HCT116 (cell line): ENCODE results near the gene RTN4RL1. TPM values are rescaled to one million over a fixed set of nuclear protein-coding genes. Genes with fewer than 3 reads are reported as not detected.

Experiments used
- ATAC-seq: fragments of 200-7000 bp; cut with Tn5 transposase; 2 replicates; pipeline ENCODE4 v1.9.1; 2020; ENCODE audit warnings: mild to moderate bottlenecking, moderate library complexity
- BruUV-seq: library from RNA; stranded (reverse); fragments of 400-500 nt; replicated peaks from 2 replicates; lab custom pipeline; 2021; lab: Mats Ljungman, UMichigan
- CTCF ChIA-PET: fragments of 300-600 bp; sonication (Branson Sonifier 250); formaldehyde crosslinking; loops from one replicate; lab custom pipeline; 2021; ENCODE audit warnings: antibody characterized with exemption; lab: Charles Lee
- POLR2A ChIA-PET: fragments of 300-600, 350-600 bp; sonication (Branson Sonifier 250); formaldehyde crosslinking; loops from one replicate; lab custom pipeline; 2021; ENCODE audit warnings: antibody characterized with exemption; lab: Charles Lee
- RAD21 ChIA-PET, 2 experiments: fragments of 300-600 bp; sonication (Branson Sonifier 250); formaldehyde crosslinking; loops; one replicate each; lab custom pipeline; 2023; ENCODE audit warnings: low total read pairs in 2 of 2; ENCODE audit not compliant: uncharacterized antibody in 2 of 2, unreplicated experiment in 2 of 2, low non-redundant PET in 1 of 2; lab: Charles Lee
- DNase-seq: peaks from one replicate; pipeline ENCODE4 v3.0.0-alpha.2; 2010; ENCODE audit warnings: low read depth, low spot score
- H2AFZ ChIP-seq: fragments of 200-600 bp; shearing (Covaris generic), sonication (generic); 2 replicates; pipeline ENCODE4 v1.6.1; 2017; ENCODE audit warnings: low read depth, mixed run types, mixed read lengths, antibody characterized with exemption, low read length; ENCODE audit not compliant: poor library complexity, severe bottlenecking
- H3K27ac ChIP-seq: 2 replicates; pipeline ENCODE4 v1.5.1; 2012; ENCODE audit warnings: low read depth, low read length
- H3K27me3 ChIP-seq: fragments of 200-600 bp; sonication (generic); 2 replicates; pipeline ENCODE4 v1.6.1; 2016; ENCODE audit warnings: mixed run types, low read length, mixed read lengths; ENCODE audit not compliant: insufficient read depth
- H3K36me3 ChIP-seq, 2 experiments: fragments of 200-500 bp in 1 of 2; fragments of 200-600 bp in 1 of 2; sonication (Bioruptor generic) in 1 of 2; sonication (generic) in 1 of 2; 2 replicates each; pipeline versions ENCODE4 v1.5.1 to v1.6.1; 2014 to 2016; ENCODE audit warnings: low read length in 2 of 2, inconsistent platforms in 1 of 2, mixed read lengths in 1 of 2, mixed run types in 1 of 2; ENCODE audit not compliant: insufficient read depth in 2 of 2, control insufficient read depth in 1 of 2
- H3K4me1 ChIP-seq, 2 experiments: fragments of 200-600 bp in 1 of 2; sonication (generic) in 1 of 2; 2 replicates each; pipeline versions ENCODE4 v1.5.1 to v1.6.1; 2012 to 2017; ENCODE audit warnings: low read length in 2 of 2, inconsistent platforms in 1 of 2, mild to moderate bottlenecking in 1 of 2, mixed read lengths in 1 of 2, mixed run types in 1 of 2, moderate library complexity in 1 of 2; ENCODE audit not compliant: insufficient read depth in 2 of 2, control insufficient read depth in 1 of 2
- H3K4me2 ChIP-seq: fragments of 200-600 bp; sonication (generic); 2 replicates; pipeline ENCODE4 v1.6.1; 2017; ENCODE audit warnings: mixed run types, low read length, mixed read lengths
- H3K4me3 ChIP-seq, 2 experiments: fragments of 200-600 bp in 1 of 2; sonication (generic) in 1 of 2; replicated peaks in 1 of 2; 2 replicates each; pipeline ENCODE4 v1.5.1; 2011 to 2016; ENCODE audit warnings: low read length in 2 of 2, control low read depth in 1 of 2, low read depth in 1 of 2, mild to moderate bottlenecking in 1 of 2, mixed read lengths in 1 of 2, mixed run types in 1 of 2
- H3K79me2 ChIP-seq: fragments of 200-600 bp; sonication (generic); 2 replicates; pipeline ENCODE4 v1.6.1; 2017; ENCODE audit warnings: mild to moderate bottlenecking, mixed run types, low read length, moderate library complexity, mixed read lengths; ENCODE audit not compliant: insufficient read depth
- H3K9ac ChIP-seq: fragments of 200-600 bp; sonication (generic); 2 replicates; pipeline ENCODE4 v1.6.1; 2016; ENCODE audit warnings: low read length, mixed read lengths
- H3K9me2 ChIP-seq: fragments of 200-600 bp; sonication (generic), shearing (Covaris generic); 2 replicates; pipeline ENCODE4 v1.6.1; 2017; ENCODE audit warnings: mixed run types, mild to moderate bottlenecking, moderate library complexity; ENCODE audit not compliant: insufficient read depth
- H3K9me3 ChIP-seq, 2 experiments: fragments of 200-500 bp in 1 of 2; fragments of 200-600 bp in 1 of 2; sonication (Bioruptor generic) in 1 of 2; sonication (generic) in 1 of 2; 2 replicates each; pipeline ENCODE4 v1.6.1; 2014 to 2017; ENCODE audit warnings: low read length in 2 of 2, mixed read lengths in 2 of 2, inconsistent platforms in 1 of 2, low read depth in 1 of 2, mild to moderate bottlenecking in 1 of 2, mixed run types in 1 of 2, moderate library complexity in 1 of 2; ENCODE audit not compliant: control insufficient read depth in 1 of 2, insufficient read depth in 1 of 2
- H4K20me1 ChIP-seq: fragments of 200-600 bp; sonication (generic), shearing (Covaris generic); 2 replicates; pipeline ENCODE4 v1.6.1; 2017; ENCODE audit warnings: mixed run types, mild to moderate bottlenecking, moderate library complexity; ENCODE audit not compliant: insufficient read depth
- CBX3 ChIP-seq: IDR thresholded peaks from 2 replicates; pipeline ENCODE4 v1.6.1; 2012; ENCODE audit warnings: low read depth
- EGR1 ChIP-seq: IDR thresholded peaks from 2 replicates; pipeline ENCODE4 v1.6.1; 2012; ENCODE audit warnings: low read depth
- ELF1 ChIP-seq: IDR thresholded peaks from 2 replicates; pipeline ENCODE4 v1.6.1; 2012; ENCODE audit warnings: low read depth, borderline replicate concordance
- EZH2 ChIP-seq: fragments of 200-600 bp; sonication (generic); IDR thresholded peaks from 2 replicates; pipeline ENCODE4 v1.6.1; 2017; ENCODE audit warnings: antibody characterized with exemption, mixed run types
- EZH2phosphoT487 ChIP-seq: fragments of 200-600 bp; IDR thresholded peaks from 2 replicates; pipeline ENCODE4 v1.6.1; 2018; ENCODE audit warnings: antibody characterized with exemption, borderline replicate concordance
- FOSL1 ChIP-seq: IDR thresholded peaks from 2 replicates; pipeline ENCODE4 v1.6.1; 2012; ENCODE audit warnings: low read depth
- JUND ChIP-seq: IDR thresholded peaks from 2 replicates; pipeline ENCODE4 v1.6.1; 2012
- POLR2A ChIP-seq: IDR thresholded peaks from 2 replicates; pipeline ENCODE4 v1.7.0; 2011; ENCODE audit warnings: borderline replicate concordance; ENCODE audit not compliant: insufficient read depth, insufficient read length; ENCODE audit errors: extremely low read depth
- POLR2AphosphoS5 ChIP-seq: IDR thresholded peaks from 2 replicates; pipeline ENCODE4 v1.6.1; 2011; ENCODE audit warnings: mild to moderate bottlenecking, low read depth, low read length, moderate library complexity
- RAD21 ChIP-seq: IDR thresholded peaks from 2 replicates; pipeline ENCODE4 v1.6.1; 2012; ENCODE audit warnings: low read depth, mild to moderate bottlenecking
- SRF ChIP-seq: IDR thresholded peaks from 2 replicates; pipeline ENCODE4 v1.6.1; 2012; ENCODE audit warnings: low read depth
- TCF7L2 ChIP-seq: IDR thresholded peaks from 2 replicates; pipeline ENCODE4 v1.7.0; 2011; ENCODE audit warnings: borderline replicate concordance, inconsistent platforms; ENCODE audit not compliant: insufficient read depth, insufficient read length; ENCODE audit errors: extremely low read depth
- YY1 ChIP-seq: IDR thresholded peaks from 2 replicates; pipeline ENCODE4 v1.6.1; 2011; ENCODE audit warnings: low read length, low read depth, moderate library complexity, mild to moderate bottlenecking; ENCODE audit not compliant: insufficient replicate concordance; ENCODE audit errors: extremely low read depth
- ZFX ChIP-seq: fragments of 450-650 bp; IDR thresholded peaks from 2 replicates; pipeline ENCODE4 v1.6.1; 2017
- intact Hi-C: fragments of 100-400 bp; cut with micrococcal nuclease; formaldehyde crosslinking; loops from 2 replicates; pipeline ENCODE4 v1.10.0; 2022
- total RNA-seq: library from RNA; stranded (reverse); gene quantifications from one replicate; pipeline ENCODE4 v1.2.1, GENCODE V29; 2021; ENCODE audit not compliant: unreplicated experiment
- TF ChIP-seq, protein P1 (sequence below): IDR thresholded peaks from 2 replicates; pipeline ENCODE4 v1.6.1; 2012
- TF ChIP-seq, protein P2 (sequence below): IDR thresholded peaks from 2 replicates; pipeline ENCODE4 v1.6.1; 2011; ENCODE audit warnings: mild to moderate bottlenecking, low read length, moderate library complexity; ENCODE audit not compliant: insufficient replicate concordance; ENCODE audit errors: extremely low read depth
- TF ChIP-seq, protein P3 (sequence below): IDR thresholded peaks from 2 replicates; pipeline ENCODE4 v1.6.1; 2012; ENCODE audit warnings: low read depth
- TF ChIP-seq, protein P4 (sequence below), 3 experiments: fragments of 200-600 bp in 1 of 3; sonication (generic) in 1 of 3; IDR thresholded peaks in 2 of 3; conservative IDR thresholded peaks in 1 of 3; 2 replicates each; pipeline ENCODE4 v1.5.1; 2012 to 2017; ENCODE audit warnings: low read depth in 2 of 3, low read length in 2 of 3, antibody characterized with exemption in 1 of 3, borderline replicate concordance in 1 of 3, control low read depth in 1 of 3, mild to moderate bottlenecking in 1 of 3, mixed read lengths in 1 of 3, mixed run types in 1 of 3, moderate library complexity in 1 of 3; ENCODE audit not compliant: insufficient read depth in 1 of 3
- TF ChIP-seq, protein P5 (sequence below): IDR thresholded peaks from 2 replicates; pipeline ENCODE4 v1.6.1; 2012

Gene RTN4RL1
- total RNA-seq, 1 experiment from 2014 or later = 3.7 TPM

DNA sequence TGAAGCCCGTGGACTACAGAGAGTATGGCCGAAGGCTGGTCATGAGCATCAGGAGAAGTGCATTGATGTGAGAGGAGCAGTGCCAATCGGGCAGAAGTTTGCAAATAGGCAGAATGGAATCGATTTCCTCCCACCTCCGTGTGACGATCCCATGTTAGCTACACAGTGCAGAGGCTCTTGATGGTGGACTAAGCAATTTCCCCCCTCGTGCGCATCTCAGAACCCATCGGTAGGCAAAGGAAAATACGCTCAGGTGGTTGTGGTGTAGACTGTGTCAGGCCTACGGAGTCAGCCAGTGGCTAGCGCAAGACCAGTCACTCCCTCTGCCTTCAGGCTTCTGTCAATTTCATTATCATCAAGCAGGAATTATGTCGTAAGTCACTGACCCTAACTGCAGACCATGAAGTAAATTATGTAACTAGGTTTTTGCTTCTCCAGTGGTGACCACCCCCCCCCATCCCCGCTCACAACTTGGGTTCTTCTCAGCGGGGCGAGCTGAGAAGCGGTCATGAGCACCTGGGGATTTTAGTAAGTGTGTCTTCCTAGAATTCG, 128.0 kb downstream of the RTN4RL1 start:
- CTCF ChIA-PET = no interaction called here
- Histone ChIP-seq H3K27ac (no peak overlapping the region), H3K9me2 (no peaks in the 10 kb centered on the region), H3K4me2 (no peak overlapping the region), H3K9ac (no peak overlapping the region), H3K79me2 (no peaks in the 10 kb centered on the region), H3K9me3 (no peaks in the 10 kb centered on the region), H3K27me3 (no peaks in the 10 kb centered on the region), H3K36me3 (peaks cover 47 to 48% of the 10 kb centered on the region in 2 experiments; a peak in 3 of 4 replicates), H2AFZ (no peak overlapping the region), H4K20me1 (no peaks in the 10 kb centered on the region), H3K4me3 (no peak overlapping the region), H3K4me1 (no peaks in the 10 kb centered on the region)
- POLR2A ChIA-PET = no interaction called here
- no peak for DNase-seq
- no peak for TF ChIP-seq EZH2
- no peak for TF ChIP-seq ZFX
- TF ChIP-seq, protein P1, sequence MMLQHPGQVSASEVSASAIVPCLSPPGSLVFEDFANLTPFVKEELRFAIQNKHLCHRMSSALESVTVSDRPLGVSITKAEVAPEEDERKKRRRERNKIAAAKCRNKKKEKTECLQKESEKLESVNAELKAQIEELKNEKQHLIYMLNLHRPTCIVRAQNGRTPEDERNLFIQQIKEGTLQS = no peak
- no peak for TF ChIP-seq POLR2AphosphoS5
- no peak for TF ChIP-seq JUND
- TF ChIP-seq, protein P2, sequence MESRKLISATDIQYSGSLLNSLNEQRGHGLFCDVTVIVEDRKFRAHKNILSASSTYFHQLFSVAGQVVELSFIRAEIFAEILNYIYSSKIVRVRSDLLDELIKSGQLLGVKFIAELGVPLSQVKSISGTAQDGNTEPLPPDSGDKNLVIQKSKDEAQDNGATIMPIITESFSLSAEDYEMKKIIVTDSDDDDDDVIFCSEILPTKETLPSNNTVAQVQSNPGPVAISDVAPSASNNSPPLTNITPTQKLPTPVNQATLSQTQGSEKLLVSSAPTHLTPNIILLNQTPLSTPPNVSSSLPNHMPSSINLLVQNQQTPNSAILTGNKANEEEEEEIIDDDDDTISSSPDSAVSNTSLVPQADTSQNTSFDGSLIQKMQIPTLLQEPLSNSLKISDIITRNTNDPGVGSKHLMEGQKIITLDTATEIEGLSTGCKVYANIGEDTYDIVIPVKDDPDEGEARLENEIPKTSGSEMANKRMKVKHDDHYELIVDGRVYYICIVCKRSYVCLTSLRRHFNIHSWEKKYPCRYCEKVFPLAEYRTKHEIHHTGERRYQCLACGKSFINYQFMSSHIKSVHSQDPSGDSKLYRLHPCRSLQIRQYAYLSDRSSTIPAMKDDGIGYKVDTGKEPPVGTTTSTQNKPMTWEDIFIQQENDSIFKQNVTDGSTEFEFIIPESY = no peak
- no peak for TF ChIP-seq CBX3
- TF ChIP-seq, protein P3, sequence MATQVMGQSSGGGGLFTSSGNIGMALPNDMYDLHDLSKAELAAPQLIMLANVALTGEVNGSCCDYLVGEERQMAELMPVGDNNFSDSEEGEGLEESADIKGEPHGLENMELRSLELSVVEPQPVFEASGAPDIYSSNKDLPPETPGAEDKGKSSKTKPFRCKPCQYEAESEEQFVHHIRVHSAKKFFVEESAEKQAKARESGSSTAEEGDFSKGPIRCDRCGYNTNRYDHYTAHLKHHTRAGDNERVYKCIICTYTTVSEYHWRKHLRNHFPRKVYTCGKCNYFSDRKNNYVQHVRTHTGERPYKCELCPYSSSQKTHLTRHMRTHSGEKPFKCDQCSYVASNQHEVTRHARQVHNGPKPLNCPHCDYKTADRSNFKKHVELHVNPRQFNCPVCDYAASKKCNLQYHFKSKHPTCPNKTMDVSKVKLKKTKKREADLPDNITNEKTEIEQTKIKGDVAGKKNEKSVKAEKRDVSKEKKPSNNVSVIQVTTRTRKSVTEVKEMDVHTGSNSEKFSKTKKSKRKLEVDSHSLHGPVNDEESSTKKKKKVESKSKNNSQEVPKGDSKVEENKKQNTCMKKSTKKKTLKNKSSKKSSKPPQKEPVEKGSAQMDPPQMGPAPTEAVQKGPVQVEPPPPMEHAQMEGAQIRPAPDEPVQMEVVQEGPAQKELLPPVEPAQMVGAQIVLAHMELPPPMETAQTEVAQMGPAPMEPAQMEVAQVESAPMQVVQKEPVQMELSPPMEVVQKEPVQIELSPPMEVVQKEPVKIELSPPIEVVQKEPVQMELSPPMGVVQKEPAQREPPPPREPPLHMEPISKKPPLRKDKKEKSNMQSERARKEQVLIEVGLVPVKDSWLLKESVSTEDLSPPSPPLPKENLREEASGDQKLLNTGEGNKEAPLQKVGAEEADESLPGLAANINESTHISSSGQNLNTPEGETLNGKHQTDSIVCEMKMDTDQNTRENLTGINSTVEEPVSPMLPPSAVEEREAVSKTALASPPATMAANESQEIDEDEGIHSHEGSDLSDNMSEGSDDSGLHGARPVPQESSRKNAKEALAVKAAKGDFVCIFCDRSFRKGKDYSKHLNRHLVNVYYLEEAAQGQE = no peak
- TF ChIP-seq TCF7L2 = no peak
- no peak for TF ChIP-seq FOSL1
- TF ChIP-seq YY1 = no peak
- TF ChIP-seq RAD21 = no peak
- no peak for TF ChIP-seq EGR1
- TF ChIP-seq, protein P4, sequence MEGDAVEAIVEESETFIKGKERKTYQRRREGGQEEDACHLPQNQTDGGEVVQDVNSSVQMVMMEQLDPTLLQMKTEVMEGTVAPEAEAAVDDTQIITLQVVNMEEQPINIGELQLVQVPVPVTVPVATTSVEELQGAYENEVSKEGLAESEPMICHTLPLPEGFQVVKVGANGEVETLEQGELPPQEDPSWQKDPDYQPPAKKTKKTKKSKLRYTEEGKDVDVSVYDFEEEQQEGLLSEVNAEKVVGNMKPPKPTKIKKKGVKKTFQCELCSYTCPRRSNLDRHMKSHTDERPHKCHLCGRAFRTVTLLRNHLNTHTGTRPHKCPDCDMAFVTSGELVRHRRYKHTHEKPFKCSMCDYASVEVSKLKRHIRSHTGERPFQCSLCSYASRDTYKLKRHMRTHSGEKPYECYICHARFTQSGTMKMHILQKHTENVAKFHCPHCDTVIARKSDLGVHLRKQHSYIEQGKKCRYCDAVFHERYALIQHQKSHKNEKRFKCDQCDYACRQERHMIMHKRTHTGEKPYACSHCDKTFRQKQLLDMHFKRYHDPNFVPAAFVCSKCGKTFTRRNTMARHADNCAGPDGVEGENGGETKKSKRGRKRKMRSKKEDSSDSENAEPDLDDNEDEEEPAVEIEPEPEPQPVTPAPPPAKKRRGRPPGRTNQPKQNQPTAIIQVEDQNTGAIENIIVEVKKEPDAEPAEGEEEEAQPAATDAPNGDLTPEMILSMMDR (IDR thresholded peaks at IDR 0.05 in 2 of 3, conservative IDR thresholded peaks at IDR 0.05 in 1 of 3; ENCODE audit: borderline replicate concordance in 1 of 3, insufficient read depth in 1 of 3, low read depth in 2 of 3, low read length in 2 of 3) = no peak
- TF ChIP-seq POLR2A = no peak
- TF ChIP-seq EZH2phosphoT487 = no peak
- no peak for TF ChIP-seq SRF
- TF ChIP-seq, protein P5, sequence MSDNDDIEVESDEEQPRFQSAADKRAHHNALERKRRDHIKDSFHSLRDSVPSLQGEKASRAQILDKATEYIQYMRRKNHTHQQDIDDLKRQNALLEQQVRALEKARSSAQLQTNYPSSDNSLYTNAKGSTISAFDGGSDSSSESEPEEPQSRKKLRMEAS = no peak
- TF ChIP-seq ELF1 = no peak
- RAD21 ChIA-PET = no interaction called here
- intact Hi-C loops = no loop called here
- ATAC-seq = no peak
- BruUV-seq = TSS peak; percentile 71
